ENCODE data around the gene NEURL3.

Gene NEURL3

GRCh38 chr2:96527286-96528005 lies 22.3 kb upstream of the NEURL3 start:
- no peak for DNase-seq

- DNase-seq, result no peak
These were observed 21.6 kb upstream of the NEURL3 start for GRCh38 chr2:96526615-96527285.

- no peak for DNase-seq
These were observed 21.0 kb upstream of the NEURL3 start for GRCh38 chr2:96526101-96526591.

GRCh38 chr2:96525211-96525507 lies 20.0 kb upstream of the NEURL3 start:
- DNase-seq, result no peak

GRCh38 chr2:96524482-96525210 lies 19.5 kb upstream of the NEURL3 start:
- DNase-seq, result no peak

- no peak for DNase-seq
These were observed 18.7 kb upstream of the NEURL3 start for GRCh38 chr2:96523659-96524481.

GRCh38 chr2:96522304-96523203 lies 17.4 kb upstream of the NEURL3 start:
- DNase-seq, result no peak

- no peak for DNase-seq
These were observed 16.1 kb upstream of the NEURL3 start for GRCh38 chr2:96521219-96521618.

GRCh38 chr2:96520697-96521096 lies 15.5 kb upstream of the NEURL3 start:
- no peak for DNase-seq

GRCh38 chr2:96520231-96520630 lies 15.1 kb upstream of the NEURL3 start:
- DNase-seq, result no peak

- DNase-seq, result no peak
These were observed 11.9 kb upstream of the NEURL3 start for GRCh38 chr2:96517079-96517478.

GRCh38 chr2:96514521-96514920 lies 9.4 kb upstream of the NEURL3 start:
- DNase-seq, result no peak

- no peak for DNase-seq
These were observed 7.2 kb upstream of the NEURL3 start for GRCh38 chr2:96512341-96512740.

- no peak for DNase-seq
These were observed 6.7 kb upstream of the NEURL3 start for GRCh38 chr2:96511851-96512250.

GRCh38 chr2:96510931-96511595 lies 5.9 kb upstream of the NEURL3 start:
- no peak for DNase-seq

- no peak for DNase-seq
These were observed 4.7 kb upstream of the NEURL3 start for GRCh38 chr2:96509847-96510230.

GRCh38 chr2:96509114-96509846 lies 4.1 kb upstream of the NEURL3 start:
- DNase-seq, result peak; percentile 40

GRCh38 chr2:96508521-96509113 lies 3.5 kb upstream of the NEURL3 start:
- DNase-seq, result no peak

GRCh38 chr2:96507957-96508520 lies 2.9 kb upstream of the NEURL3 start:
- DNase-seq, result peak; percentile 8

- DNase-seq, result no peak
These were observed 1.7 kb upstream of the NEURL3 start for GRCh38 chr2:96506907-96507240.
